Lung (tissue), 12 donors: ENCODE measurements around the gene NSD1. TPM values are rescaled to one million over a fixed set of nuclear protein-coding genes. Genes with fewer than 3 reads are reported as not detected.

Experiments used
- ATAC-seq: fragments of 200-7000 bp; cut with Tn5 transposase; one replicate; pipeline ENCODE4 v1.9.1; 2020; ENCODE audit warnings: moderate number of reproducible peaks; ENCODE audit not compliant: insufficient read depth, low FRiP score
- DNase-seq, 3 donors: peaks; one replicate each; pipeline ENCODE4 v3.0.0-alpha.2; 2013 to 2017
- H3K27ac ChIP-seq, 2 donors: one replicate each; pipeline ENCODE4 v1.5.1; 2013; ENCODE audit warnings: mild to moderate bottlenecking in 2 of 2, moderate library complexity in 2 of 2, control low read depth in 1 of 2, inconsistent platforms in 1 of 2, low read depth in 1 of 2, low read length in 1 of 2
- H3K27me3 ChIP-seq, 3 donors: one replicate each; pipeline ENCODE4 v1.5.1; 2013; ENCODE audit warnings: low read length in 2 of 3; ENCODE audit not compliant: control insufficient read depth in 3 of 3, insufficient read depth in 3 of 3
- H3K36me3 ChIP-seq, 4 donors: one replicate each; pipeline ENCODE4 v1.5.1; 2013; ENCODE audit warnings: low read length in 4 of 4, mild to moderate bottlenecking in 1 of 4, moderate library complexity in 1 of 4; ENCODE audit not compliant: control insufficient read depth in 4 of 4, insufficient read depth in 4 of 4
- H3K4me1 ChIP-seq, 5 donors: one replicate each; pipeline ENCODE4 v1.5.1; 2013; ENCODE audit warnings: low read length in 5 of 5, mild to moderate bottlenecking in 2 of 5, moderate library complexity in 1 of 5; ENCODE audit not compliant: control insufficient read depth in 5 of 5, insufficient read depth in 5 of 5
- H3K4me3 ChIP-seq: one replicate; pipeline ENCODE4 v1.5.1; 2013; ENCODE audit warnings: mild to moderate bottlenecking, control low read depth, moderate library complexity
- H3K9ac ChIP-seq, 2 donors: one replicate each; pipeline ENCODE4 v1.5.1; 2013; ENCODE audit warnings: low read length in 2 of 2, control low read depth in 1 of 2; ENCODE audit not compliant: insufficient read depth in 1 of 2
- H3K9me3 ChIP-seq, 4 donors: one replicate each; pipeline ENCODE4 v1.5.1; 2013; ENCODE audit warnings: low read length in 3 of 4, mild to moderate bottlenecking in 1 of 4, moderate library complexity in 1 of 4; ENCODE audit not compliant: control insufficient read depth in 4 of 4, insufficient read depth in 3 of 4
- CTCF ChIP-seq: IDR thresholded peaks from 2 replicates; pipeline ENCODE4 v1.5.1; 2012; ENCODE audit warnings: mild to moderate bottlenecking; ENCODE audit errors: control extremely low read depth, extremely low read depth
- WGBS, 2 donors: extraction: QIAGEN DNeasy Blood & Tissue Kit; methylation state at CpG; one replicate each; pipeline ENCODE4 v1.1.7; 2013; 5-methylcytosine and 5-hydroxymethylcytosine counted together
- polyA plus RNA-seq, 2 donors: library from polyadenylated mRNA; stranded (reverse); fragments of 200-250 nt; gene quantifications; one replicate each; pipeline ENCODE4 v1.2.1, GENCODE V29; 2013
- total RNA-seq, 2 donors: library from RNA; depleted of rRNA in 1 of 2; stranded (reverse); fragments of >200 nt in 1 of 2; gene quantifications; one replicate each; pipeline ENCODE4 v1.2.1, GENCODE V29; 2014 to 2021
- donor health status: control.
- donor health status: control.
- donor health status: Bipolar disorder and iron deficiency.
- donor health status: healthy.
- donor health status: DM: yes; HTN: yes; CAD: no.

The NSD1 gene
- total and polyA plus RNA-seq, 4 donors: 8.0 to 81.7 (median 43.2) TPM

DNA sequence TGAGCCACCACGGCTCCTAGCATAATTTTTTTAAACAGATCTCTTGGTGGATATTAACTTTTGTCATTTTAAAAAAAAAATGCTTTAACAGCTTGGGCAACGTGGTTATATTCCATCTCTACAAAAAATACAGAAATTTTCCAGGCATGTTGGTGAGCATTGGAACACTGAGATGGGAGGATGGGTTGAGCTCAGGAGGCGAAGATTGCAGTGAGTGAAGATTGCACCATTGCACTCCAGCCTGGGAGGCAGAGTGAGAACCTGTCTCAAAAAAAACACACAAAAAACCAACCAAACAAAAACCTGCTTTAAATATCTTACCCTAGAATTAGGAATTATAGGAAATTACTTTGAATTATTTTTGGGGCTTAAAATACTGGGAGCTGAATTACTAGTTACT lies 55.2 kb downstream of the NSD1 start:
- no peaks in the 10 kb centered on the region for H3K27me3 ChIP-seq
- TF ChIP-seq CTCF: no peak
- WGBS, 2 donors: 70 to 86% methylated on average over 3 of the region's 3 CpGs
- H3K9ac ChIP-seq: no peak overlapping the region
- H3K9me3 ChIP-seq: no peaks in the 10 kb centered on the region
- DNase-seq (no peak), ATAC-seq (no peak)
- peaks cover 0 to 15% (median 6%) of the 10 kb centered on the region in 4 donors for H3K36me3 ChIP-seq
- H3K4me1 ChIP-seq: peaks cover 0 to 3% (median 2%) of the 10 kb centered on the region in 5 donors
- H3K27ac ChIP-seq: no peak overlapping the region
- no peak overlapping the region for H3K4me3 ChIP-seq

DNA sequence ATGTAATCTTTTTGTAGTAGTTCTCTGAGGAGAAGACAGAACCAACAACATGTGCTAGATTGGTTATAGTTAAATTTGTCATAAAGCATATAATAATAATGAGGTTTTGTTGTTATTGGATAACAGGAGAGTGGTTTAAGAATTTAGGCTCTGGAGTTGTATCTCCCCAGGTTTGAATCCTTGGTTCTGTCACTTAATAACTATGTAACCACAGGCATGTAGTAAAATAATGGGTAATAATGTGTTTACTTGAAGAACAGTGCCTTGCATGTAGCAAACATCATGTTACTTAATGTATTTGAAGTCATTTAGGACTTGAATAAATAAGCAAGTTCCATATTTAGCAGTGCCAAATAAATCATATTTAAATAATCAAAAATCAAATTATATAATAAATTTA lies 55.8 kb downstream of the NSD1 start:
- Histone ChIP-seq H3K4me1 (peaks cover 0 to 3% (median 2%) of the 10 kb centered on the region in 5 donors), H3K27me3 (no peaks in the 10 kb centered on the region), H3K4me3 (no peak overlapping the region), H3K9me3 (no peaks in the 10 kb centered on the region), H3K9ac (no peak overlapping the region), H3K27ac (no peak overlapping the region), H3K36me3 (peaks cover 0 to 18% (median 6%) of the 10 kb centered on the region in 4 donors)
- no peak for ATAC-seq
- TF ChIP-seq CTCF: no peak
- DNase-seq: no peak

- H3K9ac ChIP-seq: no peak overlapping the region
- ATAC-seq (no peak), DNase-seq (no peak)
- 72 to 88% methylated on average over 4 of the region's 4 CpGs for WGBS, 2 donors
- no peak overlapping the region for H3K4me3 ChIP-seq
- no peaks in the 10 kb centered on the region for H3K9me3 ChIP-seq
- H3K4me1 ChIP-seq: peaks cover 0 to 3% (median 0%) of the 10 kb centered on the region in 5 donors
- peaks cover 5 to 19% (median 7%) of the 10 kb centered on the region in 4 donors for H3K36me3 ChIP-seq
- no peaks in the 10 kb centered on the region for H3K27me3 ChIP-seq
- TF ChIP-seq CTCF: no peak
- H3K27ac ChIP-seq: no peak overlapping the region
These were observed 56.4 kb downstream of the NSD1 start for GRCh38 chr5:177189965-177190364.

DNA sequence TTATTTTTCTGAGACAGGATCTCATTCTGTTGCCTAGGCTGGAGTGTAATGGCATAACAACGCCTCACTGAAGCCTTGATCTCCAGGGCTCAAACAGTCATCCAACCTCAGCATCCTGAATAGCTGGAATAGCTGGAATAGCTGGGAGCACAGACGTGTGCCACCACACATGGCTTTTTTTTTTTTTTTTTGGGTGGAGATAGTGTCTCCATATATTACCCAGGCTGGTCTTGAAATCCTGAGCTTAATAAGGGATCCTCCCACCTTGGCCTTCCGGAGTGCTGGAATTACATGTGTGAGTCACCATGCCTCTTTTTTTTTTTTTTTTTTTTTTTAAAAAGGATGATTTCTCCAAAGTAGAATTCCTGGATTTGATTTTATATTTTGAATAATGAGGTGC lies 60.7 kb downstream of the NSD1 start:
- Histone ChIP-seq H3K27me3 (no peaks in the 10 kb centered on the region), H3K9ac (no peak overlapping the region), H3K4me1 (no peaks in the 10 kb centered on the region), H3K36me3 (peaks cover 5 to 20% (median 13%) of the 10 kb centered on the region in 4 donors), H3K27ac (no peak overlapping the region), H3K4me3 (no peak overlapping the region), H3K9me3 (no peaks in the 10 kb centered on the region)
- no peak for TF ChIP-seq CTCF
- no peak for DNase-seq
- ATAC-seq: no peak
- 73 to 83% methylated on average over 3 of the region's 3 CpGs for WGBS, 2 donors
